Urinary bladder (tissue), 4 donors: Measurements from ENCODE around the gene YWHAG. TPM values are rescaled to one million over a fixed set of nuclear protein-coding genes. Genes with fewer than 3 reads are reported as not detected.
"Not testable (repeated sequence)": the region's sequence is repeated elsewhere in the genome, so short reads cannot be mapped to it uniquely, and the experiment has no call there.

ENCODE experiments used
- DNase-seq: peaks from one replicate; pipeline ENCODE4 v3.0.0-alpha.2; 2015; ENCODE audit errors: extremely low spot score
- H3K27ac ChIP-seq: one replicate; pipeline ENCODE4 v1.5.1; 2013; ENCODE audit warnings: low read depth, mild to moderate bottlenecking, moderate library complexity
- H3K36me3 ChIP-seq: one replicate; pipeline ENCODE4 v1.6.1; 2013; ENCODE audit warnings: mild to moderate bottlenecking, moderate library complexity; ENCODE audit not compliant: insufficient read depth
- H3K4me1 ChIP-seq: one replicate; pipeline ENCODE4 v1.6.1; 2013; ENCODE audit warnings: mild to moderate bottlenecking, moderate library complexity; ENCODE audit not compliant: insufficient read depth
- H3K4me3 ChIP-seq: one replicate; pipeline ENCODE4 v1.5.1; 2013; ENCODE audit warnings: low read depth, low read length
- WGBS: extraction: QIAGEN DNeasy Blood & Tissue Kit; methylation state at CpG from one replicate; pipeline ENCODE4 v1.1.7; 2013; 5-methylcytosine and 5-hydroxymethylcytosine counted together
- polyA plus RNA-seq: library from polyadenylated mRNA; stranded (reverse); fragments of 200-250 nt; gene quantifications from one replicate; pipeline ENCODE4 v1.2.3, GENCODE V29; 2013
- total RNA-seq: library from RNA; depleted of rRNA; stranded (reverse); fragments of >200 nt; gene quantifications from one replicate; pipeline ENCODE4 v1.2.3, GENCODE V29; 2014
- donor health status: healthy with polysubstance abuse.
- donor health status: healthy.

YWHAG gene
- total and polyA plus RNA-seq, 2 donors = 55.0 to 95.5 TPM

DNA sequence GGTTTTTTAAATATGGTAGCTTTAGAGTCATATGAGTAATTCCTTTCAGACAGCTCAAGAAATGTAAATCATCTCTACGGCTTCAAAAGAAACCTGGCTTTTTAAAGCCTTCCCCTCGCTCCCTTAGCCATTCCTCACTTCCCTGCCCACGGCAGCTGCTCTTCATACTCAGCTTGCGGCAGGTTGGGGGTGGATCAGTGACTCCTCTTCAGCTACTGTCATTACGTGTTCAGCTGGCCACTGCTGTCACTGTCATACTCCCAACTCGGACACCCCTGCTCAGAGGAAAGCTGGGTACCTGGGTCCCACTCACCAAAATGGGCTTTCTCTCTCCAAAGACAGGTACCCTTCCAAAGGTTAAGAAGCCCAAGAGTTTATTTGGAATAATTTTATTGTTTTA is 6.6 kb downstream of the YWHAG start:
- Histone ChIP-seq H3K27ac (no peak overlapping the region), H3K4me1 (peaks cover 2% of the 10 kb centered on the region), H3K36me3 (no peaks in the 10 kb centered on the region), H3K4me3 (no peak overlapping the region)
- no peak for DNase-seq
- 58% methylated on average over 6 of the region's 6 CpGs for WGBS

DNA sequence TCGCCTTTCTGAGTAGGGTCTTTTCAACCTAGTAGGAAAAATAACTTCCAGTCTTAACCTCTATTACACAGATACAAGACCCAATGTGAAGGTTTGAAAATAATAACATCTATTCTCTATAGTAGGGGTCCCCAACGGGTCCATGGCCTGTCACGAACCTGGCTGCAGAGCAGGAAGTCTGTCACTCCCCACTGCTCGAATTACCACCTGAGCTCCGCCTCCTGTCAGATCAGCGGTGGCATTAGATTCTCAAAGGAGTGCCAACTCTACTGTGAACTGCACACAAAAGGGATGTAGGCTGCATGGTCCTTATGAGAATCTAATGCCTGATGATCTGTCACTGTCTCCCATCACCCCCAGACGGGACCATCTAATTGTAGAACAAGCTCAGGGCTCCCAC is 7.4 kb downstream of the YWHAG start:
- no peak for DNase-seq
- H3K4me3 ChIP-seq = no peak overlapping the region
- WGBS = 92% methylated on average over 7 of the region's 7 CpGs
- H3K4me1 ChIP-seq = peaks cover 2% of the 10 kb centered on the region
- no peaks in the 10 kb centered on the region for H3K36me3 ChIP-seq
- H3K27ac ChIP-seq = no peak overlapping the region

DNA sequence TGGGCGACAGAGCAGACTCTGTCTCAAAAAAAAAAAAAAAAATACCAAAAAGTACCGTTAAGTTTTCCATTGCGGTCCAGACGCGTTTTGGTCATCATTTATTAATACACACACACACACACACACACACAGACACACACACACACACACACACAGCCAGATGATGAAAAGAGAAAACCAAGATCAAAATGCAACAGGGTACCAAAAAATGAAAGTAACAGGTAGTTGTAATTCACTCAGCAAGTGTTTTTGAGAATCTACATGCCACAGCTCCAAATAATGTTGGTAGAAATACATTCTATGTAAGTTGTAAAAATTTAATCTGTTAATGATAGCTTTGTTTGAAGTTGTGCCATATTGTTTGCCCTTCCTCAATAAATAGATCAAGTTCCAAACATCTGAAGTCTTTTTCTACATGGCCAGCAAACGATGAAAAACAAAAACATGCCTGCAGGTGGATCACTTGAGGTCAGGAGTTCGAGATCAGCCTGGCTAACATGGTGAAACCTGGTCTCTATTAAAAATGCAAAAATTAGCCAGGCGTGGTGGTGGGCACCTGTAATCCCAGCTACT is 9.4 kb downstream of the YWHAG start:
- no peak for DNase-seq
- H3K27ac ChIP-seq = no peak overlapping the region
- no peak overlapping the region for H3K4me3 ChIP-seq
- peaks cover 2% of the 10 kb centered on the region for H3K36me3 ChIP-seq
- 91% methylated on average over 8 of the region's 8 CpGs for WGBS
- H3K4me1 ChIP-seq = peaks cover 2% of the 10 kb centered on the region

DNA sequence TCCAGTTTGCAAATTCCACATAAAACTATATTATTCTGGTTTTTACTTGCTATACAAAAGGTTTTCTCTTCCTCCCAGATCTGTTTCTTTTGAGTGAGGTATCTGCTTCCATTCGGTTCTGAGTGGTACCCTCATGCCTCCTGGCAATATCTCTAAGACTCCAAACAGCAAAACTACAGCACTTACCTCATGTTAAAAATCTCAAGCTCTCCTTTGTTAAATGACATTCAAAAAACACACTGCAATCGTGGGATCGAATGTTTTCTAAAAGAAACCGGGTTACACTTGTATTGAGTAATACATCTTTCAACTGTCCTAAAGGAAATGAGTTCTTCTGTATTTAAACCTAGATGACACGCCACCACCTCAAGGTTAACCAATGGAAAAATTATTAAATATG is 11.1 kb downstream of the YWHAG start:
- no peak for DNase-seq
- Histone ChIP-seq H3K36me3 (peaks cover 4% of the 10 kb centered on the region), H3K4me3 (no peak overlapping the region), H3K27ac (no peak overlapping the region), H3K4me1 (peaks cover 2% of the 10 kb centered on the region)
- WGBS = 81% methylated on average over 5 of the region's 5 CpGs

DNA sequence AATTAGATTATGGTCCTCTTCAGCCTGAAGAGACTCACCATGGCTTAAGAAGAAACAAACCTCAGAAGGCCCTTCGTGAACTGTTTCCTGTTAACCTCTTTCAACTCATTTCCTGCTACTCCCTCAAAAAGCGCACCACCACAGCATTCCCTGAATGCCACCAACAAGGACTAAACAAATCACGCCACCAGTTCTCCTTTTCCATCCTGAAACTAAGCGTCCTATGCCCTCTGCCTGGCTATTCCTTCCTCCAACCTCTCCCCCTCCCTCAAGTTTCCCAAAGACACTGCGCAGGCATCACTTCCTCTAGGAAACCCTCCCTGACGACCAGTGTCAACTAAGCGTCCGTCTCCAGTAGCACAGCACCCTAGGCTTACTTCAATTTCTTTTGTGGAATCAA is 12.0 kb downstream of the YWHAG start:
- WGBS = 77% methylated on average over 8 of the region's 8 CpGs
- no peak overlapping the region for H3K4me3 ChIP-seq

DNA sequence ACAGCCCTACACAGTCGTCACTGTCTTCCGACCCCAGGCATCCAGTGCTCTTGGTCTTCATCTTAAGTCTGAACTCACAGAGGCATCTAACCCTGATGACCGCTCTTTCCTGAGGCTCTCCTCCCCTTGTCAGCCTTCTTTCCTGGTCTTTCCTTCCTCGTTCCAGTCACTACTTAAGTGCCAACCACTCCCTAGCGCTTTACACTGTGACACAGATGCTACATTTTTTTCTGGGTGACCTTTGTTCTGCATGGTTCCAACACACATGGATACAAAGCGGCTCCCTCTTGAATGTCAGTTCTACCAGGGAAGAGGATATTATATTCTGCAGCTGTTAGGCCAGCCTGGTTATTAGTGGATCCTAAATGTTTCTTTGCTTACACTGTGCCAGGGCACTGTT is 12.7 kb downstream of the YWHAG start:
- DNase-seq = no peak
- Histone ChIP-seq H3K4me1 (no peaks in the 10 kb centered on the region), H3K4me3 (no peak overlapping the region), H3K27ac (no peak overlapping the region), H3K36me3 (peaks cover 4% of the 10 kb centered on the region)
- 85% methylated on average over 6 of the region's 6 CpGs for WGBS

More for the DNA sequence above, 12.0 kb downstream of the YWHAG start:
- peaks cover 1% of the 10 kb centered on the region for H3K4me1 ChIP-seq
- H3K27ac ChIP-seq = no peak overlapping the region
- no peak for DNase-seq
- H3K36me3 ChIP-seq = peaks cover 4% of the 10 kb centered on the region

DNA sequence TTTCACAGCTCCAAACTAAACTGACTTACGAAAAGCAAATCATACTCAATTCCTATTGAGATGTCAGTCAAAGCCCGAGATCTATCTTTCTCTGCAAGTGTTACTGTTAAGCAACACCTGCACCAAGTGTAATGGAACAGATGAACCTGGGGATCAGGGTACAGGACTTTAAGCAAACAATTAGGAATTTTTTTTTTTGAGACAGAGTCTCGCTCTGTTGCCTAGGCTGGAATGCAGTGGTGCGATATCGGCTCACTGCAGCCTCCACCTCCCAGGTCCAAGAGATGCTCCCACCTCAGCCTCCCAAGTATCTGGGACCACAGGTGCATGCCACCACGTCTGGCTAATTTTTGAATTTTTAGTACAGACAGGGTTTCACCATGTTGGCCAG is 14.9 kb downstream of the YWHAG start:
- 97% methylated on average over 6 of the region's 6 CpGs for WGBS
- Histone ChIP-seq H3K4me3 (no peak overlapping the region), H3K4me1 (no peaks in the 10 kb centered on the region), H3K27ac (no peak overlapping the region), H3K36me3 (peaks cover 4% of the 10 kb centered on the region)
- DNase-seq = no peak

DNA sequence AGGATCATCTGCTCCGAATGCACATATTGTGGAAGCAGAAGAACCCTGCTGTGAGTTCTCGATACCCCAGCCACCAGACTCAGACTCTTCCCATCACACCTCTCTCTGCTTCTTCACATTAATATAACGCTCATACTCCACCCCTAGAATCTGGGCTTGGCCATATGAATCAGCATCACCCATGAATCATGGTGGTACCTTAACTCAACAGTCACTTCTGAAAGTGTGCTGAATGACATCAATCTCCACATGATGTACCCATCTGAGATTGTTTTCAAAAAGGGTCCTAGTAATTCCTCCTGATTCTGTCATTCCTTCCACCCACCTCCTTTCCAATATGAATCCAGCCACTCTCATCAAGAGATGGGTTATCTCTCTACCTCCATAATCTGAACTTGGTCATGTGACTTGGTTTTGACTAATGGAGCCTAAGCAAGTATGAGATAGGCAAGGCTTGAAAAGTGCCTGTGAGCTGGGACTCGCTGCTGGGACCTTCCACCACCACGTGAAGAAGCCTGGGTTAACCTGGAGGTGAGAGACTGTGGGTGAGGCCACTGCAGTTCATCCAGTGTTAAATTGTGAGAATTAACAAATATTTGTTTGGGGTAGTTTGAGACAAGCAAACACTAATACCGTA is 15.4 kb downstream of the YWHAG start:
- peaks cover 4% of the 10 kb centered on the region for H3K36me3 ChIP-seq
- WGBS = 95% methylated on average over 6 of the region's 6 CpGs
- H3K27ac ChIP-seq = no peak overlapping the region

DNA sequence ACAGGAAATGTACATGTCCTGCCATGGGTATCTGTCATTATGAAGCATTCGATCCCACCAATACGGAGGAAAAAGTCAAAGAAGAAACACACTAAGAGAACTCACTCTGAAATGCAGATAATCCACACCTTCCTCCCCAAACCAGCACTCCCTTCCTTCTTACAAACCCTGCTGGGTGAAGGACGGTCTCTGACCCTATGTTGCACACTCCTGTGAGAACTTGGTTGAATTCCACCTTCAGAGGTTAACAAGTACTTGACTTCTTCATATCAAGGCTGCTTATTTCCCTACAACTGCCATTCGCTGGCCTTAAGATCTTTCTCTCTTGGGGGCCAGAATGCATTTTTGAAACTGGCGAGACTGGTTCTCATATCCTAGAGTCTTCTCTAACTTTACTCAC is 16.6 kb downstream of the YWHAG start:
- Histone ChIP-seq H3K27ac (no peak overlapping the region), H3K4me1 (no peaks in the 10 kb centered on the region), H3K4me3 (no peak overlapping the region), H3K36me3 (peaks cover 4% of the 10 kb centered on the region)
- DNase-seq = no peak
- 88% methylated on average over 5 of the region's 5 CpGs for WGBS

More for the DNA sequence above, 15.4 kb downstream of the YWHAG start:
- H3K4me3 ChIP-seq = no peak overlapping the region
- no peak for DNase-seq
- H3K4me1 ChIP-seq = no peaks in the 10 kb centered on the region

DNA sequence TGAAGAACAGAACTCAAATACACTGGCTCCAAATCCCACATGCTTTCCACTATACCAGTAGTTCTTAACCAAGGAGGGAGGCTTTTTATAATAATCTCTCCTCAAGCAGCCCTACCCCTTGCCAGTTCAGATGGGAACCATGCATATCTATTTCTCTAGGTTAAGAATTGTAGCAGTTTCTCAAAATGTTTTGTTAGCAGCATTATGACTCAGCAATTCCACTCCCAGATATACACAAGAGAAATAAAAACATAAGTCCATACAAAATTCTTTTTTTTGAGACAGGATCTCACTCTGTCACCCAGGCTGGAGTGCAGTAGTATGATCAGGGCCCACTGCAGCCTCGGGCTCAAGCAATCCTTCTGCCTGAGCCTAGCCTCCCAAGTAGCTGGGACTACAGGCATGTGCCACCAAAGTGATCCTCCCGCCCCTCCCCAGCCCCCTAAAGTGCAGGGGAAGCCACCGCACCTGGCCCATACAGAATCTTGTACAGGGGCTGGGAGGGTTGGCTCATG is 18.1 kb downstream of the YWHAG start:
- H3K36me3 ChIP-seq = peaks cover 2% of the 10 kb centered on the region
- WGBS = 79% methylated on average over 3 of the region's 3 CpGs
- no peak for DNase-seq
- H3K27ac ChIP-seq = no peak overlapping the region
- no peaks in the 10 kb centered on the region for H3K4me1 ChIP-seq
- no peak overlapping the region for H3K4me3 ChIP-seq

DNA sequence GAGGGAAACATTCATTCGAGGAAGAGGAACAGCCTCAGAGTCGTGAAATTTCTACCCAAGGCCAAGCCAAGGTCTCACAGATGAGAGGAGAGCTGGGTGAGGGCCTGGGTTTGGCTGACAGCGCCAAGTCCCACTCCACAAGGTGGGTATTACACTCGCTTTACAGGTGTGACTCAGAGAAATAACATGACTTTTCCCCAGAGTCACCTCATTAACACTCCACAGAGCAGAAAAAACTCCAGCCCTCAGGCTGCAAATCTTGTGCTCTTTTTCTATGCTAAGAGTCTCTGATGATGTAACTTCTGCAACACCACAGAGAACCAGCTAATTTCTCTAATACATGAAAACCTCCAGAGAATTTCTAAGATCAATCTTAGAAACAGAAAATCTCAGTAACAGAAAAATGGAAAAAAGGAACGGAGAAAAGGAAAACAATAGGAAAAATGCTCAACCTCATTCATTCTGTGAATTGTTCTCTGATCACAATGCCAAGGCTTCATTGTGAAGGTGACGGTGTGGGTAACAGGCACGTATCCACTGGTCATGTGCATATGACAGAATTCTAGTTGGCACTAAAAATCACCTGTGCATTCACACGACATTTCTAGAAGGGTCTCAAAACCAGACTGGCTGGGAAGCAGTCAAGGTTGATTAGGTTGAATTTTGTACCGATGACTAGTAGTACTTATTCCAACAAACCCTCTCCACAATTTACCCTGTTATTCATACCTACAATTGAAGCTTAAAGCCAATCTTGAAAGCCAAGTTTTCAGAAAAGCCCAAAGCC is 20.3 kb downstream of the YWHAG start:
- no peak for DNase-seq
- Histone ChIP-seq H3K4me3 (no peak overlapping the region), H3K4me1 (peaks cover 1% of the 10 kb centered on the region), H3K36me3 (no peaks in the 10 kb centered on the region), H3K27ac (no peak overlapping the region)
- WGBS = 81% methylated on average over 9 of the region's 9 CpGs

DNA sequence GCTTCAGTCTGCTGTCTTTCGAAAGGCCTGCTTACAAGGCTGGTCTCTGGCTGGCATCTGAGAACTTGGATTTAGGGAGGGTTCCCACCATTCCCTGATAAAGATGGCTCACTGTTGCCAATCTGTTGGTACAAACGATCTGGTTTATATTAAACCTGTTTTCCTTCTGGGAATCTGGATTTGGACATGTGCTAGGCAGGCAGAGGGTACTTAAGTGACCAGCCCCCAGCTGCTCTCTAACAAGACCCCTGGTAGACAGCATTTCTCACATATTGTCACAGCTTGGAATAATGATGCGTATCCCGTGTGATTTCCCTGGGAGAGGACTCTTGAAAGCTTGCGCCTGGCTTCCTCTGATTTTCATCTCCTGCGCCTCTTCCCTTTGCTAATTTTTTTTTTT is 21.6 kb downstream of the YWHAG start:
- H3K27ac ChIP-seq = no peak overlapping the region
- no peak overlapping the region for H3K4me3 ChIP-seq
- 82% methylated on average over 6 of the region's 6 CpGs for WGBS
- no peaks in the 10 kb centered on the region for H3K36me3 ChIP-seq
- peaks cover 1% of the 10 kb centered on the region for H3K4me1 ChIP-seq
- DNase-seq = no peak

DNA sequence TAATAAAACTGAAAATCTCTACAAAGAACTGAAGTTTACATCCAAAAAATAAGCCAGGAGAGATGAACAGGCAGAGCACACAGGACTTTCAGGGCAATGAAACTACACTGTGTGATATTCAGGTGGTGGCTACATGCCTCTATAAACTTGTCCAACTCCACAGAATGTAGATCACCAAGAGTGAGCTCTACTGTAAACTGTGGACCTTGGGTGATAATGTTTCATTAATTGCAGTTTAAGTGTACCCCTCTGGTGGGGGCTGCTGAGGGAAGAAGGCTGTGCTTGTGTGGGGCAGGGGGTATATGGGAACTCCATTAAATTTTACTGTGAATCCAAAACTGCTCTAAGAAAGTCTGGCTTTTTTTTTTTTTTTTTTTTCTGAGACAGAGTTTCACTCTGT is 22.7 kb downstream of the YWHAG start:
- H3K27ac ChIP-seq = no peak overlapping the region
- no peak overlapping the region for H3K4me3 ChIP-seq

DNA sequence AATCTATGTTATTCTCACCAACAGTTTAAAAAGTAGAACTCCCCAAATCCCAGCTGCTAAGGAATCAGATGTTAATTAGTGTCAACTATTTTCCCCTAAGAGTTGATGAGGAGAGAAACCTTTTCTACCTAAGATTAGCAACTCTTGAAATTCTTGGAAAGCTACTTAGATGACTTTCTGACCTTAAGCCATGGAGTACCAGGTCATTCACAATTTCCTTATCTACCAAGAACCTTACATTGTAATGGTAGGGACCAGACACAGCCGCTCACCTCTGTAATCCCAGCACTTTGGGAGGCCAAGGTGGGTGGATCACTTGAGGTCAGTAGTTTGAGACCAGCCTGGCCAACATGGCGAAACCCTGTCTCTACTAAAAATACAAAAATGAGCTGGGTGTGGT is 23.4 kb downstream of the YWHAG start:
- H3K36me3 ChIP-seq, DNase-seq, H3K4me3 ChIP-seq, H3K4me1 ChIP-seq, H3K27ac ChIP-seq: not testable (repeated sequence)
- 96% methylated on average over 2 of the region's 2 CpGs for WGBS

More for the DNA sequence above, 22.7 kb downstream of the YWHAG start:
- Histone ChIP-seq H3K4me1 (peaks cover 1% of the 10 kb centered on the region), H3K36me3 (no peaks in the 10 kb centered on the region)
- DNase-seq = no peak
